ENCODE measurements around the gene FLOT2.
"Not testable (repeated sequence)": the region's sequence is repeated elsewhere in the genome, so short reads cannot be mapped to it uniquely, and the experiment has no call there.

FLOT2 gene

DNA sequence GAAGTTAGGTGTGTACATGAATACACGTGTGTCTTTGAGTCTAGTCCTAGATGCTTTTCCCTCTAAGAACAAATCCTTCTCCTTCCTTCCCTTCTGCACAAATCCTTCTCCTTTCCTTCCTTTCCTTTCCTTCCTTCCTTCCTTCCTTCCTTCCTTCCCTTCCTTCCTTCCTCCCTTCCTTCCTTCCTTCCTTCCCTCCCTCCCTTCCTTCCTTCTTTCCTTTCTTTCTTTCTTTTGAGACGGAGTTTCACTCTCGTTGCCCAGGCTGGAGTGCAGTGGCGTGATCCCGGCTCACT lies 6.0 kb upstream of the FLOT2 start:
- H3K9ac ChIP-seq (ENCODE audit: low read length); DNase-seq (ENCODE audit: low read depth); H3K9me3 ChIP-seq (ENCODE audit: control insufficient read depth, low read length); H3K27me3 ChIP-seq (replicated peaks; ENCODE audit: control insufficient read depth, insufficient read depth, low read length); H3K4me3 ChIP-seq (ENCODE audit: low read length): not testable (repeated sequence)
- H3K4me1 ChIP-seq (ENCODE audit: control insufficient read depth, insufficient read depth, low read length), result peaks cover 17% of the 10 kb centered on the region
- peaks cover 33% of the 10 kb centered on the region for H3K36me3 ChIP-seq (ENCODE audit: control insufficient read depth, insufficient read depth, low read length, severe bottlenecking)

DNA sequence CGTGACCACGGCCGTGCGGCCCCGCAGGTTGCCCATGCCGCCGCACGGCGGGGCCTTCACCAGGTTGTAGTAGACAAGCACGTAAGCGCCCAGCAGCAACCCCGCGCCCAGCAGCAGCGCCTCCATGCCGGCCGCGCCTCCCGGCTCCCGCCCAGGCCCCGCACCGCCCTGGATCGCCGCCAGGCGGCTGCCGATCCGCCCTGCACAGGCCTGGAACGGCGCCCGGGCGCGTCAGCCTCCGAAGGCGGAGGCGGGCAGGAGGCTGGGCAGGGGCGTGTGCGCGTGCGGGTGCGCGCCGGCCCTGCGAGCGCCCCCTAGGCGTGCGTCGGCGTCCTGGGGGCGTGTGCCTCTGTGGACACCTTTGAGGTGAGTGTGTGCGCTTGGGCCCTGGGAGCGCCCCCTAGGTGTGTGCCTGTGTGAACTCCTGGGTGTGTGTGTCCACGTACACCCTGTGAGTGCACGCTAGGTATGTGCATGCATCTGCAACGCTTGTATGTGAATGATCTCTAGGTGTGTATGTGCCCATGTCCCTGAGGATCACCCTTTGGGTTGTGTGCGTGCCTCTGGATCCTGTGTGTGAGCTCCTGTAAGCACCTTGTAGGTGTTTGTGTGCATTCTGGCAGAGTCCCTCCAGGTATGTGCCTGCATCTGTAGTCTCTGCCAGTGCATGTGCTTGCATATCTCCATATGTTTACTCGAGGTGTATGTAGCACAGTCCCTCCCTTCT lies 5.4 kb upstream of the FLOT2 start, which contains the start of gene DHRS13:
Gene DHRS13 (minus strand): TSS at position 261 of the 727 bp plus-strand sequence. CDS start 135 bp downstream, at position 126.
- H3K27me3 ChIP-seq (replicated peaks; ENCODE audit: control insufficient read depth, insufficient read depth, low read length), result no peaks in the 10 kb centered on the region
- H3K9me3 ChIP-seq (ENCODE audit: control insufficient read depth, low read length), result no peaks in the 10 kb centered on the region
- H3K4me3 ChIP-seq (ENCODE audit: low read length), result peak within 1 kb of the TSS; percentile 81
- H3K36me3 ChIP-seq (ENCODE audit: control insufficient read depth, insufficient read depth, low read length, severe bottlenecking), result peaks cover 28% of the 10 kb centered on the region
- H3K9ac ChIP-seq (ENCODE audit: low read length), result peak within 1 kb of the TSS; percentile 71
- H3K4me1 ChIP-seq (ENCODE audit: control insufficient read depth, insufficient read depth, low read length), result peaks cover 16% of the 10 kb centered on the region
- DNase-seq (ENCODE audit: low read depth), result peak; percentile 93

DNA sequence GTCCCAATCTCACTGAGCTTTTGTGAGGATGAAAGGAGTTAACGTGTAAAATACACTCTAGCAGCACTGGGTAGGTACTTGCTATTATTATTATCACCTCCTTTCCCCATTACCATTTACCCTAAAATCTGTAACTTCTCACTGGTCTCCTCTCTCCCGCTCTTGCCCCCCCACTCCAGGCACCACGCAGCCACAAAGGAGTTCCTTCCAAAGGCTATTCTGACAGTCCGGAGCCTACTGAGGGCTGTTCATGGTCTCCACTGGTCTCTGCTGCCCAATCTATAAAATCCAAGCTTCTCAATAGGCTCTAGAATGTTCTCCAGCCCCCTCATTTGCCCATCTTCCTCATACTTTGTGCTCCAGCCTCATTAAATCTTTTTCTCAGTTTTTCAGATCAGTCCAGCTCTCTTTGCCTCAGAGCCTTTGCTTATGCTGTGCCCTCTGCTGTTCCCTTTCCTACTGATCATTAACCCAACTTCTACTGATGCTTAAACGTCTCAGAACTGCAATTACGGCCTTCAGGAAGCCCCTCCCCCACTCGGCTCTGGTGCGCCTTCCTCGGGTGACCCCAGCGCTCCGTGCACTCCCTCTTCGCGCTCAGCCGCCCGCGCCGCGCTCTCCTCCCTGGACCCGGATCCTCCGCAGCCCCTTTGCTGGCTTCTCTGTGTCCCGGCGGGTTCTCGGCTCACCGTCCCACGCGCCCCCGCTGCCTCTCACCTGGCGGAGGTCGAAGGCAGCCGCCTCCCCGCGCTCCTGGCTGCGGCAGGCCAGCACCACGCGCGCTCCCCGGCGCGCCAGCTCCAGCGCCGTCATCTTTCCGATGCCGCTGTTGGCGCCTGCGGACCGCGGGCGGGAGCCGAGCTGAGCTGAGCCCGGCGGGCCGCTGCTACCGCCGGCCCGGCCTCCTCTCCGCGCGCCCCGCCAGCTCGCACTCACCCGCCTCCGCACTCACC lies 4.6 kb upstream of the FLOT2 start:
- no peaks in the 10 kb centered on the region for H3K27me3 ChIP-seq (replicated peaks; ENCODE audit: control insufficient read depth, insufficient read depth, low read length)
- DNase-seq (ENCODE audit: low read depth), result peak; percentile 69
- peak overlapping the region; percentile 71 for H3K9ac ChIP-seq (ENCODE audit: low read length)
- no peaks in the 10 kb centered on the region for H3K9me3 ChIP-seq (ENCODE audit: control insufficient read depth, low read length)
- H3K4me3 ChIP-seq (ENCODE audit: low read length), result peak overlapping the region; percentile 81
- peaks cover 19% of the 10 kb centered on the region for H3K36me3 ChIP-seq (ENCODE audit: control insufficient read depth, insufficient read depth, low read length, severe bottlenecking)
- peaks cover 13% of the 10 kb centered on the region for H3K4me1 ChIP-seq (ENCODE audit: control insufficient read depth, insufficient read depth, low read length)

DNA sequence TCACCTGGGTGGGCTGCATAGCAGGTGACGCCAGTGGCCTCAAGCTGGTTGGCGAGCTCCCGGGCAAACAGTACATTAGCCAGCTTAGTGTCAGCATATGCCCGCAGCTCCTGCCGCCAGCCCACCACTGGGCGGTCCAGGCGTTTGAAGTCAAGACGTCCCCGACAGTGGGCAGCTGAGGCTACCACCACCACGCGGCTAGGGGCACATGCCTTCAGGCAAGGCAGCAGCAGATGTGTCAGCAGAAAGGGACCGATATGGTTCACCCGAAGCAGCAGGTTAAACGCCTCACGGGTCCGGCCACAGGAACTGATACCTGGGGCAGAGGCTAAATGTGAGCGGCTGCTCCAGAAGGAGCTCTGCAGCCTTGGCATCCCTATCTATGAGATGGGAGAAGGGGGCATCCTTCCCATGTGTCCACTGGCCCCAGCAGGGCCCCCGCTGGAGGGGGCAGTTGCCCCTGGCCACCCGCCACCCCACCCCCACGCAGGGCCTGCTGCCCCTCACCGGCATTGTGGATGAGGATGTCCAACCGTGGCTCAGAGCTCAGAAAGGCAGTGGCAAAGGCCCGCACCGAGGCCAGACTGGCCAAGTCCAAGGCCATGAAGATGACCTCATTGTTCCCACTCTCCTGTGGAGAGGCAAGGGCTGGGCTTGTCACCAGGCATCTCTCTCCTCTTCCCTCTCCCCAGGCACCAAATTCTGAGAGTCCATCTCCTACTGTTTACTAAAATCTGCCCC lies 3.6 kb upstream of the FLOT2 start:
- DNase-seq (ENCODE audit: low read depth), result no peak
- Histone ChIP-seq H3K4me1 (ENCODE audit: control insufficient read depth, insufficient read depth, low read length) (peaks cover 19% of the 10 kb centered on the region), H3K9me3 (ENCODE audit: control insufficient read depth, low read length) (no peaks in the 10 kb centered on the region), H3K27me3 (replicated peaks; ENCODE audit: control insufficient read depth, insufficient read depth, low read length) (no peaks in the 10 kb centered on the region), H3K9ac (ENCODE audit: low read length) (no peak overlapping the region), H3K4me3 (ENCODE audit: low read length) (no peak overlapping the region), H3K36me3 (ENCODE audit: control insufficient read depth, insufficient read depth, low read length, severe bottlenecking) (peaks cover 10% of the 10 kb centered on the region)

DNA sequence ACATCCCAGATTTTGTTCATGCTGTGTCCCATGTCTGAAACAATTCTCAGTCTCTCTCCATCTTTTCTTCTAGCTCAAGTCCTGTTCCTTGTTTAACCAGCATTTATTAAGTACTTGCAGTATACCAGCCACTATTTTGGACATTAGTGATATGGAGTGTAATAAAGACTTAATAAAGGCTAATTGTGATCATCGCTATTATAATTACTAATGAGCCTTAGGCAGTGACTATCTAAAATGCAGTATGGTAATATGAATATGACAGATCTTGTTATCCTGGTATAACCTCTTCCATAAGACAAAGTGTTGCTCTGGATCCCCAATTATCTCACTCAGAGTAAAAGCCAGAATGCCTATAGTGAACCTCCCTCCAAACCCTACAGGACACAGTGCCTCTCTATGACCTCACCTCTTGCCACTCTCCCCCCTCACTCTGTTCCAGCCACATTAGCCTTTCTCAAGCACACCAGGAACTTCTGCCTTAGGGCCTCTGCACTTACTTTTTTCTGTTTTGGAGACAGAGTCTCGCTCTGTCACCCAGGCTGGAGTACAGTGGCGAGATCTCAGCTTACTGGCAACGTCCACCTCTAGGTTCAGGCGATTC lies 1.8 kb upstream of the FLOT2 start:
- no peak for DNase-seq (ENCODE audit: low read depth)
- H3K36me3 ChIP-seq (ENCODE audit: control insufficient read depth, insufficient read depth, low read length, severe bottlenecking), result no peaks in the 10 kb centered on the region

DNA sequence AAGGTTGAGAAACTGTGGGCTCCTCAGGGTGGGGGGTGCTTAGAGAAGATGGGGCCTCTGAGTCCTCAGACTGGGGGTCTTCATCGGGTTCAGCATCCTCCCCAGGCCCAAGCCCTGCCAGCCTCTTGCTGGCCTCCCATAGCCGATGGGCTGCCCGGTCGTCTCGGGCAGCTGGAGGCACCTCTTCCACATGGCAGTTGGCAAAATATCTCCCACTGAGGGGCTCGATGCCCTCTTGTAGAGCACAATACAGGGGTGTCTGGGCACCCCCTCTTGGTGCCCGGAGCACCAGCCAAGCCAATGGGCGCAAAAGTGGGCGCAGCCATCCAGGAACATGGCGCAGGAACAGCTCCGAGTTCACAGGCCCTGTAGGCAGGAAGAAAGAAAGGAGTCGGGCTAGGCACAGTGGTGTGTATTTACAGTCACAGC lies 1.0 kb upstream of the FLOT2 start:
- no peak overlapping the region for H3K9ac ChIP-seq (ENCODE audit: low read length)
- H3K4me3 ChIP-seq (ENCODE audit: low read length), result no peak overlapping the region

More for the DNA sequence above, 1.8 kb upstream of the FLOT2 start:
- Histone ChIP-seq H3K27me3 (replicated peaks; ENCODE audit: control insufficient read depth, insufficient read depth, low read length) (no peaks in the 10 kb centered on the region), H3K9ac (ENCODE audit: low read length) (no peak overlapping the region), H3K4me3 (ENCODE audit: low read length) (no peak overlapping the region), H3K4me1 (ENCODE audit: control insufficient read depth, insufficient read depth, low read length) (peaks cover 23% of the 10 kb centered on the region), H3K9me3 (ENCODE audit: control insufficient read depth, low read length) (no peaks in the 10 kb centered on the region)

DNA sequence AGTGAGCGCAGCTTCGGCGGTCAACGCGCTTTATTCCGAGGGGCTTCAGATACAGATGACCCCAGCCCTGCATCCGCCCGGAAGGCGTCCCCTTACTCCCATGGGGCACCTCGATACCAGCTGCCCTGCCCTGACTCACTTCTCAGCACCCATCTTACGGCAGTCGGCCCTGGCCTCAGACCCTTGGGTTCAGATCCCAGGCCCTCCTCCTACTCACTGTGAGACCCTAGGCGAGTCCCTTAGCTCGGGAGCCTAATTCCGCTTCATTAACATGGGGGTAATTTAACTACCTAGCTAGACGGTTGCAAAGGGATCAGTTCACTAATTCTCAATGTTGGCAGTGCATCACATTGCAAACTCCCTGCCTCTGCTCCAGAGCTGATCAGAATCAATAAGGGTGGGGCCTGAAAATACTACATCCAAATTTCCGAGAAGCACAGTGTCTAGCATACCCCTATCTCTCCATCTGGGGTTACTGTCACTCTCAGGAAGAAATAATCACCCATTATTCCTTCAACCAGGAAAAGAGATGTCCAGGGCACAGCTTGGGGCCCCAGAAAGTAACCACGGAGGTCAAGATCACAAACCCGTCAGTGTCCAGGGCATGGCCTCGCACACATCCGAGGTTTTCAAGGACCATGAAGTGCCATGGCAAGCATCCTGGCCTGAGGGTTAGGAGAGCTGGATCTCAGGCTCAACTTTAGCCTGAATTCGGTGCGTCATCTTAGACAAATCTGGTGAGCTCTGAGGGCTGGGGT lies 415 bp upstream of the FLOT2 start:
- H3K9ac ChIP-seq (ENCODE audit: low read length), result peak overlapping the region; percentile 90
- no peaks in the 10 kb centered on the region for H3K36me3 ChIP-seq (ENCODE audit: control insufficient read depth, insufficient read depth, low read length, severe bottlenecking)
- H3K4me3 ChIP-seq (ENCODE audit: low read length), result peak overlapping the region; percentile 93
- no peak for DNase-seq (ENCODE audit: low read depth)
- peaks cover 22% of the 10 kb centered on the region for H3K4me1 ChIP-seq (ENCODE audit: control insufficient read depth, insufficient read depth, low read length)
- no peaks in the 10 kb centered on the region for H3K27me3 ChIP-seq (replicated peaks; ENCODE audit: control insufficient read depth, insufficient read depth, low read length)
- H3K9me3 ChIP-seq (ENCODE audit: control insufficient read depth, low read length), result no peaks in the 10 kb centered on the region

More for the DNA sequence above, 1.0 kb upstream of the FLOT2 start:
- Histone ChIP-seq H3K9me3 (ENCODE audit: control insufficient read depth, low read length) (no peaks in the 10 kb centered on the region), H3K36me3 (ENCODE audit: control insufficient read depth, insufficient read depth, low read length, severe bottlenecking) (no peaks in the 10 kb centered on the region), H3K27me3 (replicated peaks; ENCODE audit: control insufficient read depth, insufficient read depth, low read length) (no peaks in the 10 kb centered on the region), H3K4me1 (ENCODE audit: control insufficient read depth, insufficient read depth, low read length) (peaks cover 23% of the 10 kb centered on the region)
- no peak for DNase-seq (ENCODE audit: low read depth)

DNA sequence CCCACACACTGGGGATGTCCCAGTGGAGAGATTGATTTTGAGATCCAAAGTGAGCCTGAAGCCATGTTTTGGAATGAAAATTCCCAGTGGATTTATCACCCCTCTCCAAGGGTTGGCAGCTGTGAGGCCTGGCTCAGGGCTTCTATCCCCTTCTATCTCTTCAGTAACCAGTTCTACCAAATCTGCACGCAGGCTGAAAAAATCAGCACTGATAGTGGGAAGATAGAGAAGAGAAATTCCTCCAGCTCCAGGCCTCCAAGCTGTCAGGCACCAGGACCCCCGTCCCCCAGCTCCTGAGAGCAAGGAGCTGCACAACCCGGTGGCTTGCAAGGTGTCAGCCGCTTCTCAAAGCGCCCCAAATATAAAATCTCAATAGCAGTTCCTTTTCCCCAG lies 1.0 kb downstream of the FLOT2 start:
- Histone ChIP-seq H3K27me3 (replicated peaks; ENCODE audit: control insufficient read depth, insufficient read depth, low read length) (no peaks in the 10 kb centered on the region), H3K9me3 (ENCODE audit: control insufficient read depth, low read length) (no peaks in the 10 kb centered on the region), H3K4me3 (ENCODE audit: low read length) (peak overlapping the region; percentile 93), H3K4me1 (ENCODE audit: control insufficient read depth, insufficient read depth, low read length) (peaks cover 24% of the 10 kb centered on the region), H3K9ac (ENCODE audit: low read length) (peak overlapping the region; percentile 90), H3K36me3 (ENCODE audit: control insufficient read depth, insufficient read depth, low read length, severe bottlenecking) (no peaks in the 10 kb centered on the region)
- DNase-seq (ENCODE audit: low read depth), result no peak

DNA sequence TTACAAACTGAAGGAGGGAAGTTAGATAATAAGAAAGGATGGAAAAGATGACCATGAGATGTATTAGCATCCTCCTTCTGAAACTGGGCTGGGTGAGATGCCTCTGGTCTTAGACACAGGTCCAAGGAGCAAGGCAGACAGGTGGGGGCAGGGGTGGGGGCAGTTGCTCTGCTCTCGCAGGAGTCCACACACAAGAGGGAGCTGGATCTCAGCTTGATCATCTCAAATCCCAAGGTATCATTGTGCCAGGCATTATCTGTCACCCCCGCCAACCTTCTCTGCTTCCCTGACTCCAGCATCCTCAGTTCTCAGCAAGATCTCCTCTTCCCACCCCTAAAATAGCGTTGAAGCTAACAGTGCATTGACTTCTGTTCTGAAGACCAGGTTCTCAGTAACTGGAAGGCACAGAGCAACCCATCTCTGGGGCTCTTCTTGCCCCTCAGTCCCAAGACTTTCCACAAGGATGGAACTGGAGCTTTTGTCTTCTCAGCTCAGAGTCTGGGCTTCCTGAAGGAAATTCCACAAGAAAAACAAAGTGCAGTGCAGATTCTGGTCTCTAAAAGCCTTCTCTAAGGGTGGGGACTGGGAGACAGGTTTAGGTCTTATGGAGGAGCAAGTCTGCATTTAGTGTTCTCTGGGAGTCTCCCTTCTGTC lies 1.6 kb downstream of the FLOT2 start:
- H3K4me3 ChIP-seq (ENCODE audit: low read length), result peak overlapping the region; percentile 93
- no peaks in the 10 kb centered on the region for H3K27me3 ChIP-seq (replicated peaks; ENCODE audit: control insufficient read depth, insufficient read depth, low read length)
- peaks cover 24% of the 10 kb centered on the region for H3K4me1 ChIP-seq (ENCODE audit: control insufficient read depth, insufficient read depth, low read length)

More for the DNA sequence above, 1.6 kb downstream of the FLOT2 start:
- no peaks in the 10 kb centered on the region for H3K36me3 ChIP-seq (ENCODE audit: control insufficient read depth, insufficient read depth, low read length, severe bottlenecking)
- DNase-seq (ENCODE audit: low read depth), result peak; percentile 9
- H3K9ac ChIP-seq (ENCODE audit: low read length), result peak overlapping the region; percentile 90
- no peaks in the 10 kb centered on the region for H3K9me3 ChIP-seq (ENCODE audit: control insufficient read depth, low read length)

Data from adipocyte (in vitro differentiated cells).